ENCODE measurements around the gene GNA14. TPM values are rescaled to one million over a fixed set of nuclear protein-coding genes. Genes with fewer than 3 reads are reported as not detected.

GNA14 gene
- polyA plus RNA-seq, 3 donors, result 0.04 TPM; not detected in 2

GRCh38 chr9:77673941-77674791, 26.0 kb upstream of the GNA14 start:
- Histone ChIP-seq H3K4me2 (replicated peaks; ENCODE audit: extremely low read depth, low read length, poor library complexity, severe bottlenecking) (no peak overlapping the region), H3K27me3 (ENCODE audit: control insufficient read depth in 2 of 2, insufficient read depth in 2 of 2, low read length in 2 of 2) (no peaks in the 10 kb centered on the region), H2AFZ (ENCODE audit: insufficient read depth, low read depth, low read length, poor library complexity, severe bottlenecking) (no peak overlapping the region), H3K9me3 (replicated peaks in 1 of 2; ENCODE audit: control insufficient read depth in 1 of 2, insufficient read depth in 1 of 2, low read length in 2 of 2) (no peaks in the 10 kb centered on the region), H3K27ac (ENCODE audit: low read depth in 1 of 2, low read length in 2 of 2) (no peak overlapping the region), H3K36me3 (replicated peaks in 1 of 2; ENCODE audit: control insufficient read depth in 1 of 2, insufficient read depth in 2 of 2, low read length in 2 of 2) (no peaks in the 10 kb centered on the region), H3K4me3 (replicated peaks in 1 of 3; ENCODE audit: low read depth in 2 of 3, low read length in 3 of 3) (no peak overlapping the region), H4K20me1 (ENCODE audit: insufficient read depth, low read length) (no peaks in the 10 kb centered on the region), H3K79me2 (ENCODE audit: insufficient read depth, low read length) (no peaks in the 10 kb centered on the region), H3K9ac (ENCODE audit: insufficient read depth, low read length, poor library complexity, severe bottlenecking) (no peak overlapping the region), H3K4me1 (ENCODE audit: control insufficient read depth in 1 of 2, insufficient read depth in 2 of 2, low read length in 2 of 2) (peaks cover 9 to 11% of the 10 kb centered on the region in 2 donors)
- Mint-ChIP-seq H3K36me3 (no peaks in the 10 kb centered on the region), H3K4me1 (peaks cover 11% of the 10 kb centered on the region), H3K27me3 (ENCODE audit: low read depth in 3 of 3) (peaks cover 0 to 2% (median 0%) of the 10 kb centered on the region in 3 donors), H3K27ac (no peak overlapping the region), H3K9me3 (peaks cover 0 to 1% (median 0%) of the 10 kb centered on the region in 7 donors), H3K4me3 (no peak overlapping the region)
- TF ChIP-seq, protein P1, sequence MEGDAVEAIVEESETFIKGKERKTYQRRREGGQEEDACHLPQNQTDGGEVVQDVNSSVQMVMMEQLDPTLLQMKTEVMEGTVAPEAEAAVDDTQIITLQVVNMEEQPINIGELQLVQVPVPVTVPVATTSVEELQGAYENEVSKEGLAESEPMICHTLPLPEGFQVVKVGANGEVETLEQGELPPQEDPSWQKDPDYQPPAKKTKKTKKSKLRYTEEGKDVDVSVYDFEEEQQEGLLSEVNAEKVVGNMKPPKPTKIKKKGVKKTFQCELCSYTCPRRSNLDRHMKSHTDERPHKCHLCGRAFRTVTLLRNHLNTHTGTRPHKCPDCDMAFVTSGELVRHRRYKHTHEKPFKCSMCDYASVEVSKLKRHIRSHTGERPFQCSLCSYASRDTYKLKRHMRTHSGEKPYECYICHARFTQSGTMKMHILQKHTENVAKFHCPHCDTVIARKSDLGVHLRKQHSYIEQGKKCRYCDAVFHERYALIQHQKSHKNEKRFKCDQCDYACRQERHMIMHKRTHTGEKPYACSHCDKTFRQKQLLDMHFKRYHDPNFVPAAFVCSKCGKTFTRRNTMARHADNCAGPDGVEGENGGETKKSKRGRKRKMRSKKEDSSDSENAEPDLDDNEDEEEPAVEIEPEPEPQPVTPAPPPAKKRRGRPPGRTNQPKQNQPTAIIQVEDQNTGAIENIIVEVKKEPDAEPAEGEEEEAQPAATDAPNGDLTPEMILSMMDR (IDR thresholded peaks at IDR 0.05), result no peak
- no peak for DNase-seq
- intact Hi-C loops (cut with micrococcal nuclease), result no loop called here
- WGBS (ENCODE audit: insufficient coverage), result 80% methylated on average over 1 of the region's 10 CpGs

- Mint-ChIP-seq H3K4me3 (no peak overlapping the region), H3K27me3 (ENCODE audit: low read depth in 3 of 3) (peaks cover 0 to 2% (median 0%) of the 10 kb centered on the region in 3 donors), H3K4me1 (peaks cover 1% of the 10 kb centered on the region), H3K9me3 (peaks cover 0 to 4% (median 0%) of the 10 kb centered on the region in 7 donors), H3K36me3 (no peaks in the 10 kb centered on the region), H3K27ac (no peak overlapping the region)
- Histone ChIP-seq H3K27me3 (ENCODE audit: control insufficient read depth in 2 of 2, insufficient read depth in 2 of 2, low read length in 2 of 2) (no peaks in the 10 kb centered on the region), H2AFZ (ENCODE audit: insufficient read depth, low read depth, low read length, poor library complexity, severe bottlenecking) (no peak overlapping the region), H3K36me3 (replicated peaks in 1 of 2; ENCODE audit: control insufficient read depth in 1 of 2, insufficient read depth in 2 of 2, low read length in 2 of 2) (no peaks in the 10 kb centered on the region), H3K4me2 (replicated peaks; ENCODE audit: extremely low read depth, low read length, poor library complexity, severe bottlenecking) (no peak overlapping the region), H4K20me1 (ENCODE audit: insufficient read depth, low read length) (no peaks in the 10 kb centered on the region), H3K4me3 (replicated peaks in 1 of 3; ENCODE audit: low read depth in 2 of 3, low read length in 3 of 3) (no peak overlapping the region), H3K9me3 (replicated peaks in 1 of 2; ENCODE audit: control insufficient read depth in 1 of 2, insufficient read depth in 1 of 2, low read length in 2 of 2) (no peaks in the 10 kb centered on the region), H3K27ac (ENCODE audit: low read depth in 1 of 2, low read length in 2 of 2) (no peak overlapping the region), H3K79me2 (ENCODE audit: insufficient read depth, low read length) (no peaks in the 10 kb centered on the region), H3K9ac (ENCODE audit: insufficient read depth, low read length, poor library complexity, severe bottlenecking) (no peak overlapping the region), H3K4me1 (ENCODE audit: control insufficient read depth in 1 of 2, insufficient read depth in 2 of 2, low read length in 2 of 2) (no peaks in the 10 kb centered on the region)
- 100% methylated on average over 1 of the region's 4 CpGs for WGBS (ENCODE audit: insufficient coverage)
- TF ChIP-seq, protein P1 (IDR thresholded peaks at IDR 0.05), result no peak
- intact Hi-C loops (cut with micrococcal nuclease), result no loop called here
- DNase-seq, result no peak
Measured at GRCh38 chr9:77672183-77672582, 24.1 kb upstream of the GNA14 start.
